B cell (primary cell): ENCODE data around the gene ADK. TPM values are rescaled to one million over a fixed set of nuclear protein-coding genes. Genes with fewer than 3 reads are reported as not detected.
"Not testable (repeated sequence)": the region's sequence is repeated elsewhere in the genome, so short reads cannot be mapped to it uniquely, and the experiment has no call there.

Source experiments
- ATAC-seq: fragments of 200-7000 bp; cut with Tn5 transposase; one replicate; pipeline ENCODE4 v1.10.0; 2021; ENCODE audit warnings: low read depth, mild to moderate bottlenecking, moderate number of reproducible peaks, moderate library complexity
- CTCF ChIA-PET: fragments of 350-600 bp; sonication (Branson Sonifier 250); formaldehyde crosslinking; loops from one replicate; lab custom pipeline; 2021; ENCODE audit warnings: antibody characterized with exemption, inconsistent platforms; lab: Charles Lee
- POLR2A ChIA-PET: fragments of 350-600 bp; sonication (Branson Sonifier 250); formaldehyde crosslinking; loops from one replicate; lab custom pipeline; 2021; ENCODE audit warnings: antibody characterized with exemption; lab: Charles Lee
- DNase-seq: peaks from one replicate; pipeline ENCODE4 v3.0.0; 2013
- H2AFZ ChIP-seq: 2 replicates; pipeline ENCODE4 v1.6.1; 2012; ENCODE audit warnings: mild to moderate bottlenecking, low read depth, low read length; ENCODE audit not compliant: insufficient read depth, poor library complexity, severe bottlenecking
- H3K27ac ChIP-seq, 2 donors: 1 replicate in 1 of 2; 2 replicates in 1 of 2; pipeline ENCODE4 v1.5.1; 2012 to 2013; ENCODE audit warnings: low read length in 2 of 2, mild to moderate bottlenecking in 2 of 2, moderate library complexity in 1 of 2
- H3K27me3 ChIP-seq, 4 experiments: fragments of 200-600 bp in 1 of 4; sonication (generic) in 1 of 4; replicated peaks in 1 of 4; 1 replicate in 2 of 4; 2 replicates in 2 of 4; pipeline versions ENCODE4 v1.6.1 to v1.7.0; 2013 to 2016; ENCODE audit warnings: low read length in 3 of 4, mild to moderate bottlenecking in 2 of 4, mixed read lengths in 1 of 4, moderate library complexity in 1 of 4; ENCODE audit not compliant: insufficient read depth in 4 of 4, control insufficient read depth in 3 of 4; ENCODE audit errors: control extremely low read depth in 1 of 4
- H3K36me3 ChIP-seq, 2 experiments: replicated peaks in 1 of 2; 1 replicate in 1 of 2; 2 replicates in 1 of 2; pipeline versions ENCODE4 v1.6.1 to v1.7.1; 2013; ENCODE audit warnings: low read length in 1 of 2; ENCODE audit not compliant: insufficient read depth in 2 of 2, control insufficient read depth in 1 of 2; ENCODE audit errors: control extremely low read depth in 1 of 2, extremely low read depth in 1 of 2
- H3K4me1 ChIP-seq, 2 donors: fragments of 200-600 bp in 1 of 2; sonication (generic) in 1 of 2; 1 replicate in 1 of 2; 2 replicates in 1 of 2; pipeline versions ENCODE4 v1.5.1 to v1.6.1; 2013 to 2017; ENCODE audit warnings: low read length in 2 of 2; ENCODE audit not compliant: control insufficient read depth in 2 of 2, insufficient read depth in 2 of 2
- H3K4me2 ChIP-seq: replicated peaks from 2 replicates; pipeline ENCODE3; 2012; ENCODE audit warnings: mild to moderate bottlenecking, low read depth, low read length; ENCODE audit not compliant: poor library complexity, severe bottlenecking
- H3K4me3 ChIP-seq, 5 experiments: fragments of 200-600 bp in 1 of 5; sonication (generic) in 1 of 5; 1 replicate in 3 of 5; 2 replicates in 2 of 5; pipeline versions ENCODE4 v1.5.1 to v1.7.0; 2011 to 2016; ENCODE audit warnings: low read length in 4 of 5, mild to moderate bottlenecking in 4 of 5, low read depth in 2 of 5, control low read depth in 1 of 5, moderate library complexity in 1 of 5; ENCODE audit not compliant: insufficient read depth in 1 of 5; ENCODE audit errors: control extremely low read depth in 1 of 5, extremely low read depth in 1 of 5
- H3K79me2 ChIP-seq: fragments of 200-600 bp; sonication (generic); one replicate; pipeline ENCODE4 v1.6.0; 2016; ENCODE audit warnings: low read length; ENCODE audit not compliant: control insufficient read depth, insufficient read depth
- H3K9ac ChIP-seq: fragments of 200-600 bp; sonication (generic); 2 replicates; pipeline ENCODE4 v1.6.1; 2017; ENCODE audit warnings: mild to moderate bottlenecking, low read length, moderate library complexity
- H3K9me3 ChIP-seq, 3 donors: one replicate each; pipeline versions ENCODE4 v1.6.1 to v1.7.1; 2013; ENCODE audit warnings: low read length in 2 of 3; ENCODE audit not compliant: control insufficient read depth in 2 of 3, insufficient read depth in 1 of 3; ENCODE audit errors: control extremely low read depth in 1 of 3
- H4K20me1 ChIP-seq: 2 replicates; pipeline ENCODE4 v1.6.0; 2012; ENCODE audit warnings: mild to moderate bottlenecking, low read length; ENCODE audit not compliant: insufficient read depth, control insufficient read depth, poor library complexity, severe bottlenecking
- H3K27ac Mint-ChIP-seq: one replicate; pipeline ENCODE4 v1.8.0; 2021; ENCODE audit warnings: mixed read lengths
- H3K27me3 Mint-ChIP-seq: one replicate; pipeline ENCODE4 v1.8.0; 2021; ENCODE audit warnings: mixed read lengths
- H3K4me1 Mint-ChIP-seq: one replicate; pipeline ENCODE4 v1.8.0; 2021; ENCODE audit warnings: mixed read lengths
- H3K4me3 Mint-ChIP-seq: one replicate; pipeline ENCODE4 v1.8.0; 2021; ENCODE audit warnings: mixed read lengths
- H3K9me3 Mint-ChIP-seq: one replicate; pipeline ENCODE4 v1.8.0; 2022; ENCODE audit warnings: mixed read lengths; ENCODE audit not compliant: insufficient read depth
- CTCF ChIP-seq: fragments of 200-600 bp; IDR thresholded peaks from one replicate; pipeline ENCODE4 v1.8.0; 2022; ENCODE audit warnings: antibody characterized with exemption, mild to moderate bottlenecking
- WGBS: methylation state at CpG from one replicate; pipeline ENCODE4 v1.1.5; 2013; ENCODE audit warnings: missing lambda C conversion rate; ENCODE audit not compliant: insufficient coverage; 5-methylcytosine and 5-hydroxymethylcytosine counted together
- intact Hi-C: fragments of 100-400 bp; cut with micrococcal nuclease; formaldehyde crosslinking; loops from one replicate; pipeline ENCODE4 v1.10.0; 2022
- polyA plus RNA-seq: library from polyadenylated mRNA; depleted of rRNA; stranded (reverse); fragments of >200 nt; gene quantifications from 2 replicates; pipeline ENCODE4 v1.2.3, GENCODE V29; 2012
- total RNA-seq, 2 donors: library from RNA; stranded (reverse); fragments of 120-200 nt in 1 of 2; gene quantifications; 1 replicate in 1 of 2; 2 replicates in 1 of 2; pipeline versions ENCODE4 v1.2.3 to v1.2.4, GENCODE V29; 2013 to 2022

The ADK gene
- total and polyA plus RNA-seq, 2 donors (not counting 1 experiment from before 2014, with no cell fraction given) = 37.2 to 52.6 TPM

- POLR2A ChIA-PET = no interaction called here
- CTCF ChIA-PET = no interaction called here
- H3K4me2 ChIP-seq = no peak overlapping the region
- no peak overlapping the region for H2AFZ ChIP-seq
- ATAC-seq (no peak), DNase-seq (no peak)
- intact Hi-C loops = no loop called here
- H3K27me3 ChIP-seq = no peaks in the 10 kb centered on the region
- H3K27ac Mint-ChIP-seq = no peak overlapping the region
- H3K4me1 ChIP-seq = no peaks in the 10 kb centered on the region
- H4K20me1 ChIP-seq = peaks cover 17% of the 10 kb centered on the region
- H3K4me1 Mint-ChIP-seq = no peaks in the 10 kb centered on the region
- H3K9me3 Mint-ChIP-seq = peaks cover 10% of the 10 kb centered on the region
- no peaks in the 10 kb centered on the region for H3K27me3 Mint-ChIP-seq
- H3K9ac ChIP-seq = no peak overlapping the region
- H3K9me3 ChIP-seq = peaks cover 4 to 18% (median 17%) of the 10 kb centered on the region in 3 donors
- no peak overlapping the region for H3K4me3 ChIP-seq
- no peak for TF ChIP-seq CTCF
- peaks cover 21% of the 10 kb centered on the region for H3K79me2 ChIP-seq
- H3K27ac ChIP-seq = no peak overlapping the region
- no peak overlapping the region for H3K4me3 Mint-ChIP-seq
- peaks cover 0 to 30% of the 10 kb centered on the region in 2 experiments for H3K36me3 ChIP-seq
- 100% methylated on average over 5 of the region's 6 CpGs for WGBS
These were observed 196.5 kb downstream of the ADK start for GRCh38 chr10:74347522-74347921.

- ATAC-seq, H3K9ac ChIP-seq, H3K27me3 Mint-ChIP-seq, H3K27me3 ChIP-seq, H3K79me2 ChIP-seq, H3K4me3 Mint-ChIP-seq, POLR2A ChIA-PET, H3K36me3 ChIP-seq, H3K4me1 Mint-ChIP-seq, H3K27ac ChIP-seq, DNase-seq, CTCF ChIA-PET, H4K20me1 ChIP-seq, H3K4me1 ChIP-seq, H3K9me3 ChIP-seq, H3K4me3 ChIP-seq, H3K9me3 Mint-ChIP-seq, H3K27ac Mint-ChIP-seq, H3K4me2 ChIP-seq, H2AFZ ChIP-seq: not testable (repeated sequence)
- WGBS = 100% methylated on average over 1 of the region's 3 CpGs
- intact Hi-C loops = loop anchor here (10.0 kb wide), 1 partner anchor 52 kb away; no protein-coding TSS in a partner anchor
These were observed 202.0 kb downstream of the ADK start for GRCh38 chr10:74353021-74353420.
